Eye (tissue), 1 donor: ENCODE measurements around the gene CSNK1G1.
"Not testable (repeated sequence)": the region's sequence is repeated elsewhere in the genome, so short reads cannot be mapped to it uniquely, and the experiment has no call there.

ENCODE experiments used
- DNase-seq: peaks from one replicate; pipeline ENCODE4 v3.0.0-alpha.2; 2015

CSNK1G1 gene

GRCh38 chr15:64122936-64123351, 233.0 kb downstream of the CSNK1G1 start:
- DNase-seq: no peak

DNA sequence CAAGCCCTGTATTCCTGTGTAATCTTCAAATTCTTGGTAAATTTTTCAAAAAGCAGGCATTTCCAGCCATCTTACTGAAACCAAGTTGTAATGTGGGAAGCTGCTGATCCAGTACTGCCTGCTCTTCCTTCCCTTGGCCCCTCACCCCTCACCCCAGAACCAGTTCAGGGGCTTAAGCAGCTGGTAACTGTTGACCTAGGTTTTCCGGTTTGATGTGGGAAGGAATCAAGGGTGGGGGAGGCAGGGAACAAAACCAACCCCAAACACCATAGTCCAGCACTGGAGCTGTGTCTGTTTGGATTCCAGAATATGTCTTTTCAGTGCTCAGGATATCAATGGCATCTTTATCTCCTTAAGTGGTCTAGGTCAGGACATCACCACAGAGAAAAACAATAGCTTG, 233.5 kb downstream of the CSNK1G1 start:
- DNase-seq: no peak

GRCh38 chr15:64121614-64122013, 234.4 kb downstream of the CSNK1G1 start:
- DNase-seq: no peak

DNA sequence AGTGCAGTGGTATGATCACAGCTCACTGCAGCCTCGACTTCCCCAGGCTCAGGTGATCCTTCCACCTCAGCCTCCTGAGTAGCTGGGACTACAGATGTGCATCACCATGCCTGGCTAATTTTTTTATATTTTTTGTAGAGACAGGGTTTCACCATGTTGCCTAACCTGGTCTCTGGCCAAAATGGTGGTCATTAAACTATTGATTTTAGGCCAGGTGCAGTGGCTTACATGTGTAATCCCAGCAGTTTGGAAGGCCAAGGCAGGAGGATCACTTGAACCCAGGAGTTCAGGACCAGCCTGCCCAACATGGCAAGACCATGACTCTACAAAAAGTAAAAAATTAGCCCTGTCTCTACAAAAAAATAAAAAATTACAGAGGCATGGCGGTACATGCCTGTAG, 235.7 kb downstream of the CSNK1G1 start:
- DNase-seq: not testable (repeated sequence)

DNA sequence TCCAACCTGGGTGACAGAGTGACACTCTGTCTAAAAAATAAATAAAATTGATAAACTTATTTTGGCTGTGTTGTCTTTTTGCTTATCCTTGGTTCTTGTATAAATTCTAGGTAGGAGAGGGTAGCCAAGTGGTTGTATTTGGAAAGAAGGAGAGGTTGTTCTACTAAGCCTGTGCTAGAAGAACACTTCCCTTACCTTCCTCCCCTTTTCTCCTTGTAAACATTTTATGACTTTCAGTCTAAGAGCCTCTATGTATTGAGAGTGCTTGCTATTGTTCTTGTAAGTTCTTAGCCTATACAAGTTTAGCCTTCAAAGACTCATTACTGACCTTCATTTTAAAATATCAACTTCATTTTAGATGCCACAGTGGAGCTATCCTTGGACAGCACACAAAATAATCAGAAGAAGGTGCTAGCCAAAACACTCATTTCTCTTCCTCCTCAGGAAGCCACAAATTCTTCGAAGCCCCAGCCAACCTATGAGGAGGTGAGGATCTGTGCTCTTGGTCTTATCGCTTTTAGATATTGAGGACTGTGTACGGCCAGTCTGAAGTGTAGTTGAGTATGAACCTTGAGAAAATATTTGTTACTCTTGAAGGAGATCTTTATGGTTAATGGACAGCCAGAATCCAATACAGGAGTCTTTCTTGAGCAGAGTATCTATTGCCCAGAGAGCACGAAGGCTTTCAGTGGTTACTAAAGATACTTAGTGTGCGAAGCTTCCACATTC, 238.1 kb downstream of the CSNK1G1 start:
- no peak for DNase-seq
